Gastroesophageal sphincter (tissue), 3 donors: ENCODE data around the gene RFTN1.

Experiments
- CTCF ChIP-seq, 4 experiments: fragments of 200-600 bp in 2 of 4; fragments of 450-650 bp in 2 of 4; sonication (generic) in 1 of 4; IDR thresholded peaks; one replicate each; pipeline ENCODE4 v1.5.1; 2017 to 2019; ENCODE audit warnings: antibody characterized with exemption in 4 of 4, mild to moderate bottlenecking in 2 of 4, moderate library complexity in 2 of 4
- POLR2AphosphoS5 ChIP-seq: sonication (generic); formaldehyde crosslinking; IDR thresholded peaks from one replicate; pipeline ENCODE4 v1.6.1; 2017; ENCODE audit warnings: antibody characterized with exemption

- peak; percentile 89 to 95 (median 90) for TF ChIP-seq CTCF (IDR thresholded peaks at IDR 0.05)
- no peak for TF ChIP-seq POLR2AphosphoS5
Measured at GRCh38 chr3:16550676-16551341, 37.3 kb upstream of the RFTN1 start.
